GM21786 (cell line): ENCODE measurements around the gene SPATA16.
"Not testable (repeated sequence)": the region's sequence is repeated elsewhere in the genome, so short reads cannot be mapped to it uniquely, and the experiment has no call there.

Experiments used
- ATAC-seq: cut with Tn5 transposase; IDR thresholded peaks from one replicate; pipeline ENCODE4 v1.9.1; 2021; ENCODE audit not compliant: unreplicated experiment

Gene SPATA16

DNA sequence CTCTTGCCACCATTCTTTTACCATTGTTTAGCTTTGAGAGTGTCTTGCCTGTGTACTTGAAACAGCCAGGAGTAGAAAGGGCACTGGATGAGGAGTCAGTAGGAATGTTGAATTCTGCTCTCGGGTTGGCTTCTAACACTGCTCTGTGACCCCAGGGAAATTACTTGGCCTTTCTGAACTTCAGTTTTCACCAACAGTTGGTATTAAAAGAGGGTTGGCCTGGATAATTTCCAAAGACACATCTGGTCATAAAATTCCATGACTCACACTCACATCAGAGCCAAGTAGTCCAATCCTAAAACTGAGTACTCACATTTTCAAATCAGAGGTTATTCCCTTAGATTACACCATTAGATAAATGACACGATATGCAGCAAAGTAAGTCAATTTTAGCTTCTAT, 248.9 kb downstream of the SPATA16 start:
- no peak for ATAC-seq

DNA sequence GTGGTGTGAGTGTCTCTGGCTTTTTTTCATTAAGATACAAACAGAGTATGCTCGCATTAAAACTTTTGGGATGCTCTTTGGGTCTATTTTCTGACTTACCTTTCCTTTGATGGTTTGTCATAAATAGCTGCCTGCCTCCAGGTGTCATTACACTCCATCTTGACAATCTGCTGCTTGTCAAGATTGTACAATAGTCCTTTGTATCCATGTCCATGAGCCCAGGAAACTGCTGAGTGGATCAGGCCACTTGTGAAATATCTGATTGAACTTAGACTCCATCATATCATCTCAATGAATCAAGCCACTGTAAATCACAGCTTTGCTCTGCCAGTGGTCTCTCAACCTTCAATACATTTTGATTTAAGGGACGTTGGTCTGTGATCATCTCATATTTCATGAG, 255.3 kb downstream of the SPATA16 start:
- no peak for ATAC-seq

DNA sequence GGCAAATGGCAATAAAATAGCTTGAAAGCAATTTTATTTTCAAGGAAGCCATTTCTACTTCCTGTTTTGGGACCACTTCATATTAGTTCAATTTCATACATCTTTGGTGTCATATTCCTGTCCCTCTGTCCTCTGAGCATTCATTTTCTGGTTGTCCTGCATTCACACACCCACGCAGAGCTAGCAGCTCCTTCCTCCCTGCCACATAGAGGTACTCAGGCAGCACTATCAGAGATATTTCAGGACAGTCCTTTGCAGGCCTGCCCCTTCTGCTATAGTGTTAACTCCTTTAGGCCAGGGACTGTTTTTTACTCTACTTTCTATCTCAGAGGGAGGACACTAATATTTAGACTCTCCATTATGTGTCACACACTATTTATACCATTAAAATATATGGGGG, 258.5 kb downstream of the SPATA16 start:
- ATAC-seq = no peak

DNA sequence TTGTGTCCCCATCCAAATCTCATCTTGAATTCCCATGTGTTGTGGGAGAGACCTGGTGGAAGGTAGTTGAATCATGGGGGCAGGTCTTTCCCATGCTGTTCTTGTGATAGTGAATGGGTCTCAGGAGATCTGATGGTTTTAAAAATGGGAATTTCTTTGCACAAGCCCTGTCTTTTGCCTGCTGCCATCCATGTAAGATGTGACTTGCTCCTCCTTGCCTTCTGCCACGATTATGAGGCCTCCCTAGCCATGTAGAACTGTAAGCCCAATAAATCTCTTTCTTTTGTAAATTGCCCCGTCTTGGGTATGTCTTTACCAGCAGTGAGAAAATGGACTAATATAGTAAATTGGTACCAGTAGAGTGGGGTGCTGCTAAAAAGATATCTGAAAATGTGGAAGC, 261.7 kb downstream of the SPATA16 start:
- not testable (repeated sequence) for ATAC-seq

DNA sequence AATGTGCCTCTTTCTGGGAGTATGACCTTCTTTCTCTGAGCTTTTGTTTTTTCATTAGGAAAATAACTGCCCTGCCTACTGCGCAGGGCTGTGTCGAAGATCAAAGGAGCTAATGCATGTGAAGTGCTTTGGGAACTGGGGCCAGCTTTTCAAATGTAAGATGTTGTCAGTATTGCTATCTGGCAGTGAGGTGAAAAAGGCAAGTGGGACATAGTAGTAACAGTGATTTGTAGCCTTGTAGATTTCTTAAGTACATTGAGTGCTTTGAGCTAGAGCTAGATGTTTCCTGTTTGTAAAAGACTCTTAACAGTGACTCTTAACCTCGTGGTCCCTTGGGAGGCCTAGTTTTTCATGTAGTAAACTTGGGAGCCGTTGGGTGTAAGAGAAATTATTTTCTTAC, 264.0 kb downstream of the SPATA16 start:
- no peak for ATAC-seq

DNA sequence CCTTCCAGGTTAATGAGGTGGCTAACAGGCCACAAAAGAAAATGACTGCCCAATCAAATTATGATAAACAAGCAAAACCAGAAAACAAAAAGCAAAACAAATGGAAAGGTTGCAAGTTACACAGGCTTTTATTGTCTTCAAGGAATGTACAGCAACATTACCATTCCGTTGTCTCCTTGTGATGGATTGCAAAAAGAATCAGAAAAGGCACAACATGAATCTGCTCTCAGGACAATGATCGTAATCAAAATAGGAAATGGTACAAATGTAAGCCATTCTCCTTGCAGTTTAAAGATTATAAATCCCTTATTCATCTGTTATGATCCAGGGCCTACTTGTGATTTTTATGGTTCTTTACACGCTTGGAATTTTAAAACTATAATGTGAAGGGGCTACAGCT, 264.7 kb downstream of the SPATA16 start:
- no peak for ATAC-seq

DNA sequence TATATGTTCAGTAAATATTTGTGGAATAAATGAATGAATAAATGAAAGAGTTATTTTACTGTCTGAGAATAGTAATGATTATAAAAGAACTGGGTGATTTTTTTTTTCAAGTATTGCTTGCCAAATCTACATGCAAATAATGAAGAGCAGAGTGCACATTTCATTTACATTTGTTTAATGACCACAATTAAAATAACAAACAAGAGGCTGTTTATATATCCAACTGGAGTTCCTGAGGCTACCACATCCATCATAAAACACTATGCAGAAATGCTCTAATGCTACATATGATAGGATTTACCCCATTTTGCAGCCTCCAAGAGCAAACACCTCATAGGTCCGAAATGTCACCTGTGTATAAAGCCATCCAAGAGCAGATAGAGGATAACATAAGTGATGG, 266.0 kb downstream of the SPATA16 start:
- no peak for ATAC-seq

DNA sequence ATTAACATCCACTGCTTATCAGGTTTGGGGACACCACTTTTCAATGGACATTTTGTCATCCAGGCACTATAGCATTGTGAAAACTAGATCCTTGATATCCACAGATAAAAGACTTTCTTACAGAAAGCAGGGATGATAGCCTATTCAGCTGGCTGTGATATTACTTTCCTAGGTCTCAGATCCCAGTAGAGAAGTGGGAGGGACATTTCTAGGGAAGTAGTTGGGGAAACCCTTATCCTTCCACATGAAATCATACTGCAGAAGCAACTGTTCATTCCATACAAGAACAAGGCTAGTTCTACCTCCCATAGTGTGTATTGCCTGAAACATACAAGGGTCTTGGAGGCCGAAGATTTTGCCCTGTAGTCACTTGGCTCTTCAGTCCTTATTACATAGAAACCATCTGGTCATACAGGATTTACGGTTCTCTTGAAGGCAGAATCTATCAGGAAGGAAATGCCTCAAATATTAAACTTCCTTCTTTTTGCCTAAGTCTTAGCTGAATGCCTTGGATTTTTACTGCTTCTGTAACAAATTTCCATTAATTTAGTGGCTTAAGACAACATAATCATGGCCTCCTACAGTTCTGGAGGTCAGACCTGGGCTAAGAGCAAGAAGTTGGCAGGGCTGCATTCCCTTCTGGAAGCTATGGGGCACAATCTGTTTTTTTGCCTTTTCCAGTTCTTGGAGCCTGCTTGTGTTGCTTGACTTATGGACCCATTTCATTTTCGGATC, 271.1 kb downstream of the SPATA16 start:
- no peak for ATAC-seq

DNA sequence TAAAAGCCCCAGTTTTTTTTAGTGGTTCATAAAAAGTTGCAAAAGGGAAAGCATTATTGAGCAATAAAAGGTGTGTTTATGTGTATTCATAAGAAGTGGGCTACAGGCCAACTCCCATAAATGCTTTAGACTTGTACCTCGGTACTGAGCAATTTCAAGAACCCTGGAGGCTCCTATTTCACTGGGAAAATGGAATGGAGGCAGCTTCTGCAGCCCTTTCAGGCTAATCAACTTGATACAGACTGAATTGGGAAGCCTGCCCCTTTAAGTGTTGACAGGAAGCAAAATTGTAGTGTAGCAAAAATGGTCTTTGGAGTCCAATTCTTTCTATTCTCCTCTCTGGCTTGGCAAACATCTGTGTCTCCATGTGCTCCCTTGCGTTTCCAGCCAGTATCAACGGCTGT, 271.7 kb downstream of the SPATA16 start:
- ATAC-seq = no peak

DNA sequence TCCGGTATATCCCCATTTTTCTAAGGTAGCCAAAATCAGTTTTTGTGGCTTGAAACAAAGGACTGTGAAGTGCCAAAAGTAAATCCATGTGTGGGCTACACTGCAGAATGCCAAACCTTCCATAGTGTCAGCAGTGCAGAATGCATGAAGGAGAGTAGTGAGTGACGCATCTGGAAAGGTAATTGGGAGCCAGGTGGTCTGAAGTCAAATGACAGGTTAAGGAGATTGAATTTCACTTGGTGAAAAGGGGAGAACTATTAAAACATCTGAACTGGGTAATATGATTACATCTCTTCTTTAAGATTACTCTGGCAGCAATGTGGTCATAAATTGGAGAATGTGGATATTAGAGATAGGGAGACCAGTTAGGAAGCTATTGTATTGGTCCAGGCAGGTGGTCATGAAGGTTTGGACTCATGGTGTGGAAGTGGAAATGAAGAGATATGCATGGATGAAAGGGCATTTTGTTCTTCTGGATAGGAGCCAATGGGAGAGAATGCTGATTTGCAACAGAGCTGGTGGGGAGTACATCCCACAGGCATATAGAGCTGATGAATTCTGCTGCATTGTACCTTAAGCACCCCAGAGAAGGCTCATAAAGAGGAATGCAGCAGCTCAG, 272.3 kb downstream of the SPATA16 start:
- no peak for ATAC-seq

DNA sequence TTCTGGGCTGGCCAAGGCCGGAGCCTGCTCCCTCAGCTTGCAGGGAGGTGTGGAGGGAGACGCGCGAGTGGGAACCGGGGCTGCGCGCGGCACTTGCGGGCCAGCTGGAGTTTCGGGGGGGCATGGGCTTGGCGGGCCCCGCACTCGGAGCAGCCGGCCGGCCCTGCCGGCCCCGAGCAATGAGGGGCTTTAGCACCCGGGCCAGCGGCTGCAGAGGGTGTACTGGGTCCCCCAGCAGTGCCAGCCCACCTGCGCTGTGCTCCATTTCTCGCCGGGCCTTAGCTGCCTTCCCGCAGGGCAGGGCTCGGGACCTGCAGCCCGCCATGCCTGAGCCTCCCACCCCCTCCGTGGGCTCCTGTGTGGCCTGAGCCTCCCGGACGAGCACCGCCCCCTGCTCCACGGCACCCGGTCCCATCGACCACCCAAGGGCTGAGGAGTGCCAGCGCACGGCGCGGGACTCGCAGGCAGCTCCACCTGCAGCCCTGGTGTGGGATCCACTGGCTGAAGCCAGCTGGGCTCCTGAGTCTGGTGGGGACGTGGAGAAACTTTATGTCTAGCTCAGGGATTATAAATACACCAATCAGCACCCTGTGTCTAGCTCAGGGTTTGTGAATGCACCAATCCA, 274.2 kb downstream of the SPATA16 start:
- not testable (repeated sequence) for ATAC-seq

DNA sequence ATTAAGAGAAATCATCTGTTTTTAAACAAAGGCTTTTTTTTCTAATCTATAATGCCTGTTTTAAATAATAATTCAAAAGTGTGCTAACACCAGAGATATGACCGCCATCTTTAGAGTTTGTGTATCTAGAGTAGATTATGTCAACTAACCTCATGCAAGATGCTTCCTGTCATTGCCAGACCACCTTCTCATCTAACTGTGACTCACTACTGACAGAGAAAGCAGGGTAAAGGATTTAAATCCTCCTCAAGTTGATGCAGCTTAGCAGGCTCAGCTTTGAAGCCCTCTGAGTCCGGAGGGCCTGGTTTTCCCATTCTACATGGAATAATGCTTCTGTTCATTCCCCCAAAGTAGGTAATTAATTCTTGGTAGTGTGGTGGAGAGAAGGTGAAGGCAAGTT, 282.0 kb downstream of the SPATA16 start:
- ATAC-seq = no peak

DNA sequence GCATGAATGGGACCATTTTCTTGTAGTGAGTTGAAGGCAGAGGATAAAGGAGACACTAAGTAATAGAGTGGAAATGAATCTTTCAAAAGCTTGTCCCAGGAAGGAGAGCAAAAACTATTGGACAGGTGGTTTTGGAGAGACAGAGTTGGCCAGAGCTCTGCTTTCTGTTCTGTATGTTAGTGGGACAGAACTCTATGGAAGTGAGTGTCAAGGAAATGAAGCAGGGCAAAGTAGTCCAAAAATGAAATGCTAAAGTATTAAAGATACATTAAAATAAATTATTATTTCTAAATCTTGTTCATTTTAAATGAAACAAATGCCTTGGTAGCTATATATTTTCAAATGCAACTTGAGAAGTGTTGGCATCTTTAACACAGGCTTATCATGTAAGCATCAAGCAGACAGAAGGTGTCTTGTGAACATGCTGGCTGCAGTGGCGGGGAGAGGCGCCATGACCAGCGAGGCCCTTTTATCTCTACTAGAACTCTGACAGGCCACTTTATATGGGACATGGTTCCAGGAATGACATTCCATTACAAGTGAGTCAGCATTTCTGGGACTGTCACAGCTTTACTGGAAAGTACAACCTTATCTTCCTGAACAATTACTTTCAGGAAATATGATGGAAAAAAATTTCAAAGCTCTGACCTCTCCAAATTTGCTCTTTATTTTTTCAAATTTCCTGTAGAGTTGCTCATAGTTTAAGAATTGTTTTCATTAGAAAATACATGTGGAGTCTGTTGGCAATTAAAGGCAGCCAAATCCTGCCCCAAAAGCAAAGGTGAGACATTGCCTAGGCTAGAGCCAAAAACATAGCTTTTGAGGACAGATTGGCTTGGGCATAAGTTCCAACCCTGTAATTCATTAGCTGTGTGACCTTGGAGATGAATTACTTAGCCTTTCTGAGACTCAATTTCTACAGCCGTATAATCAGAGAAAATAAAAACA, 284.0 kb downstream of the SPATA16 start:
- no peak for ATAC-seq

DNA sequence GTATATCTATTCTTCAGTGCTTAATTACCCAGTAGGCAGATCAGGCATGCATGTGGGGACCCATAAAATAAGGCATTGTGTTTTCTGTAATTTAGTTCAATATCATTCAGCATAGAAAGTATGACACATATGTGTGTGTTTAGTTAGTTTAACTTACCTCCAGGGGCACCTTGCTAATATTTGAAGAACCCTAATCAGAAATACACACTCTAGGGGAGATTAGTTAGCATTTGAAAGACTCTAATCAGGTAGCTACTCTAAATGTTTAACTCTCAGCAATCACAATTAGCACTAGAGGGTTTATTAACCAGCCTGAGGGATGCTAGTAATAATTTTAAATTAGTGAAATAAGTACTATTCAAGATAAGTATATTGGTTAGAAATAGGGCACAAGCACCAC, 286.0 kb downstream of the SPATA16 start:
- no peak for ATAC-seq

DNA sequence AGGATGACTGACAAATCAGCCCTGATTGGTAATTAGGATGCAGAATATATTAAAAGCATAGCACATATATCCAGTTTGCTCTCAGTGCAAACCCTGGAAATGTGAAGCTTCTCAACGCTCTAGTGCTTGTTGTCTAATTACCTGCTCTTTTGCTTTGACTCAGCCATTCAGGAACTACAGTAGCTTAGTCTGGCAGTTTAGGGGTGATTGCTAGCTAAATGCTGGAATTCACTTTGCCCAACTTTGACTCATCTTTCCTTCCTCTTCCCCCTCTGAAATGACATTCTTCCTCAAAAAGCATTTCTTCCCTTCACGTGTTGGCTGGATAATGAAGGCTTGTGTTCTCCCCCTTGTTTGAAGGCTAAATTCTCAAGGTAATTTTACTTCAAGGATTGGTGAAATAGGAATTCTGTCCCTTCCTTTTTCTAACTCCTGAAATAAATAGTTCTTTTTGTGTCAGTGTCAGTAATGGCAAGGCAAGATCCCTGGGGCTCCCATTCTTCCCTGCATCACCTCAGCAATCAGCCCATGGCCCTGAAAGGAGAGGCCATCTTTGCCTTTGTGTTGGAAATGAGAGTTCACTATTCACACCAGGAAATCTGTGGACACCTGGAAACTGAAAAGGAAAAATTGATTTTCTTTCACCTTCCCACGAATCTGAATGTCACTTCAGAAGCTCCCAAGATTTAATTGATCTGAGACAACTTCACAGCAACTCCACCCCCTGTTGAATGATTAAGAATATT, 286.9 kb downstream of the SPATA16 start:
- no peak for ATAC-seq

DNA sequence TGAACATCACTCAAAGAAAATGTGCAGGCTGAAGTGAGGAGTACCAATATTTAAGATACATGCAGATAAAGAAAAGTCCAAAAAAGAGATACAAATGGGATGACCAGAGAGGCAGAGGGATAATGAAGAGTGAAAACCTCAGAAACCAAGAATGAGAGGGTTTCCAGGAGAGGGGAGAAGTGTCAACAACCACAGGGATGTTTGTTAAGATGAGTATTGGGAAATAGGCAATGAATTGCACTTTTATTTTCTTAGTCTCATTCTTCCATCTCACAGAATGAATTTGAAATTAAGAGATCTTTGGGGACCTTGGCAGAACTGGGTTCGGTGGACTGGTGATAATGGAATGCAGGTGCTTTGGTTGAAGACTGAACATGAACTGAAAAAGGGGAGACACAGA, 288.0 kb downstream of the SPATA16 start:
- ATAC-seq = no peak

DNA sequence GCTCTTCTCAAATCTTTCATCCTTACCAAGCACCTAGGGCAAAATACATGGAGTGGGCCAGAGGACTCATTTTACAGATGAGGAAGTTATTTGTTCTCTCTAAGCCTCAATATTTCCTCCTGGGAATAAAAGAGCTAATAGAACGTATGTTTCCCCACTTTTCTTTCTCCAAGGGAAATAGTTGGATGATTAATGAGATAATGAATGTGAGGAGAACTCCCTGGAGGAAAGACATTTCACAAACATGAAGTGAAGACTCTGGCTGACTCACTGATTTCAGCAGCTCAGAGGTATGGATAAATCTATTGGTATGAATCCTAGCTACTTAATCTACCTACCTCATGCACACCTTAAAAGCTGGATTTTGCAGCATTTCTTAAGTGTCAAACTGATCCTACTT, 292.1 kb downstream of the SPATA16 start:
- no peak for ATAC-seq

DNA sequence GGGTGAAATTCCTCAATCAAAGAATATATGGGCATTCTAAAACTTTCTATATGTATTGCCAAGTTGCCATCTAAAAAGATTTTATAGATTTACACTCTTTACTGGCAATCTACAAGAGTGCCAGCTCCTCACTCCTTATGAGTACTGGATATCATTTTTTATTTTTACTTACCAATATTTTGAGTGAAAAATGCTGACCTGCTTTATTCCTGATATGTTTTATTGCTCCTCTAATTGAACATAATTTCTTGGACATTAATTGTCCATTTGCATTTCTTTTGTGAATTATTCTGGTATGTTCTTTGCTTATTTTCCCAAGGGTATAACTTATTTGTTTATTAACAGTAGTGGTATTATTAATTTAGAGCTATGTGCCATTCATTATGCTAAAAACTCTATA, 293.7 kb downstream of the SPATA16 start:
- ATAC-seq = no peak

DNA sequence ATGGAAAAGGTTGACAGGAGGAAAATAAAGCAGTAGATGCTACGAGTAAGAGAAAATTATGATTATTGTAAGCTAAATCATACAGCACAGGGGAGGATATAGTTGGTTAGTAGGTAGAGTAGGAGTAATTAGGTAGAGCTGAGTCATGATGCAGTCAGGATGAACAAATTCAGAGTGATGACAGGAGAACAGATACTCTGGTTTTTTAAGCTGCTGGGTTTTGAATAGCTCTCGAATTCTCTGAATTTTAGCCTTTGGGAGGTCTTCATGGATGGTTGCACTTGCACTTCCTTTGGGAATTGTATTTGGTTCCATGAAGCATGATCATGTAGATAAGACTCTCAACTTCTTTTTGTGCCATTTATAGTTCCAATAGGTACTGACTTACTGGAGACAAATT, 294.3 kb downstream of the SPATA16 start:
- no peak for ATAC-seq

DNA sequence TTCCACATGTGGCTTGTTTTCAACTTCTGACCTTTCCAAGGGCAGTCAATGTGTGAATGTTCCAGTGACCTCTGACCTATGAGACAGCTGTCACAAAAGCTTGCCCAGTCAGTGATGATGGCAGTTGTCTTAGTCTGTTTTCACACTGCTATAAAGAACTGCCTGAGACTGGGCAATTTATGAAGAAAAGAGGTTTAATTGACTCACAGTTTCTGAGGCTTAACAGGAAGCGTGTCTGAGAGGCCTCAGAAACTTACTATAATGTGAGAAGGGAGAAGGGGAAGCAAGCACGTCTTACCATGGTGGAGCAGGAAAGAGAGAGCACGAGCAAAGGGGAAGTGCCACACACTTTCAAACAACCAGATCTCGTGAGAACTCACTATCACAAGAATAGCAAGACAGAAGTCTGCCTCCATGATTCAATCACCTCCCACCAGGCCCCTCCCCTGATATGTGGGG, 294.9 kb downstream of the SPATA16 start:
- ATAC-seq = peak; percentile 81

DNA sequence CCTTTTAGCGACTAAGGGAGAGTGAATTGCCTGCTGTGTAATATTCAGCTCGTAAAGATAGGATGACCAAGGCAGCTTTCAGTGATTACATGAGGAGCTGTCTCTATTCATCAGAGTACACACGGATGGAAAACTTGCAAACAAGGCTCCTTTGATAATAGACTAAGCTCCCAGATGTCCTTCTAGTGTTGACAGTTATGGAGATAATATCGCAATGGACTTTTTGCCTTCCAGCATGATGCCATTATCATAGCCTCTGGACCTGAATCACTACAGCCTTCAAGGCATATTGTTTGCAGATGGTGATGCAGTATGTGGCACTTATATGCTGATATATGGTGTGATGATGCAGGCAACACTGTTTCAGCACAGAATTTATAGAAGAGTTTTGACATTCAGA, 296.6 kb downstream of the SPATA16 start:
- no peak for ATAC-seq
